Sigmoid colon (tissue), 4 donors: ENCODE measurements around the gene EIF3A.

Source experiments
- EP300 ChIP-seq, 4 donors: sonication (generic); formaldehyde crosslinking; IDR thresholded peaks; one replicate each; pipeline ENCODE4 v1.6.1; 2017; ENCODE audit warnings: antibody characterized with exemption in 4 of 4
- POLR2A ChIP-seq, 2 donors: fragments of 450-650 bp; IDR thresholded peaks; one replicate each; pipeline ENCODE4 v1.6.1; 2016; ENCODE audit warnings: antibody characterized with exemption in 2 of 2, mild to moderate bottlenecking in 2 of 2, moderate library complexity in 2 of 2
- POLR2AphosphoS5 ChIP-seq, 4 donors: sonication (generic); formaldehyde crosslinking; IDR thresholded peaks; one replicate each; pipeline ENCODE4 v1.6.1; 2017; ENCODE audit warnings: antibody characterized with exemption in 4 of 4
- TF ChIP-seq, protein P1 (sequence below), 4 experiments: fragments of 450-650 bp in 3 of 4; fragments of 200-600 bp in 1 of 4; IDR thresholded peaks; one replicate each; pipeline ENCODE4 v1.5.1; 2016 to 2019; ENCODE audit warnings: antibody characterized with exemption in 4 of 4, mild to moderate bottlenecking in 3 of 4, moderate library complexity in 2 of 4

DNA sequence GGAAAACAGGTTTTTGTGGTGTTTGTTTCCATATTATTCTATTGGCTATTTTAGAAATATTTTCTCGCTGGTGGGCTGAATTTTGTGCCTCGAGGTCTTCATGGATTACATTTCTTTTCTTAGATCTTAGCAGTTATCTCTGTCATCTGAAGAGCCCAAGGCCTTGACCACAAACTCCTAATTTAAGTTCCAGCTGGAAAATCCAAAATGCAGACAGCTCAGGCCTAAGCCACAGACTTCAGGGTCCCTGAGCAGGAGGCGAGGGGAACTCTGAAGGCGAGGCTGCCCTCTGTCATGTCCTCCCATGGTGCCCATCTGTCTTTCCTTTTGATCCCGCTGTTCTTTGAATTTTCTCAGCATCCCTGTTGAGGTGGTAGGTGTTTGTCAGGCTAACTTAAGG, 37.6 kb upstream of the EIF3A start:
- TF ChIP-seq, protein P1, sequence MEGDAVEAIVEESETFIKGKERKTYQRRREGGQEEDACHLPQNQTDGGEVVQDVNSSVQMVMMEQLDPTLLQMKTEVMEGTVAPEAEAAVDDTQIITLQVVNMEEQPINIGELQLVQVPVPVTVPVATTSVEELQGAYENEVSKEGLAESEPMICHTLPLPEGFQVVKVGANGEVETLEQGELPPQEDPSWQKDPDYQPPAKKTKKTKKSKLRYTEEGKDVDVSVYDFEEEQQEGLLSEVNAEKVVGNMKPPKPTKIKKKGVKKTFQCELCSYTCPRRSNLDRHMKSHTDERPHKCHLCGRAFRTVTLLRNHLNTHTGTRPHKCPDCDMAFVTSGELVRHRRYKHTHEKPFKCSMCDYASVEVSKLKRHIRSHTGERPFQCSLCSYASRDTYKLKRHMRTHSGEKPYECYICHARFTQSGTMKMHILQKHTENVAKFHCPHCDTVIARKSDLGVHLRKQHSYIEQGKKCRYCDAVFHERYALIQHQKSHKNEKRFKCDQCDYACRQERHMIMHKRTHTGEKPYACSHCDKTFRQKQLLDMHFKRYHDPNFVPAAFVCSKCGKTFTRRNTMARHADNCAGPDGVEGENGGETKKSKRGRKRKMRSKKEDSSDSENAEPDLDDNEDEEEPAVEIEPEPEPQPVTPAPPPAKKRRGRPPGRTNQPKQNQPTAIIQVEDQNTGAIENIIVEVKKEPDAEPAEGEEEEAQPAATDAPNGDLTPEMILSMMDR (IDR thresholded peaks at IDR 0.05), result no peak
- TF ChIP-seq POLR2AphosphoS5 (IDR thresholded peaks at IDR 0.05), result no peak
- no peak for TF ChIP-seq EP300 (IDR thresholded peaks at IDR 0.05)
- TF ChIP-seq POLR2A (IDR thresholded peaks at IDR 0.05), result no peak
